ENCODE results near the gene ADO.

Gene ADO

GRCh38 chr10:62813981-62814380 lies 9.5 kb downstream of the ADO start:
- TF ChIP-seq, protein P1, sequence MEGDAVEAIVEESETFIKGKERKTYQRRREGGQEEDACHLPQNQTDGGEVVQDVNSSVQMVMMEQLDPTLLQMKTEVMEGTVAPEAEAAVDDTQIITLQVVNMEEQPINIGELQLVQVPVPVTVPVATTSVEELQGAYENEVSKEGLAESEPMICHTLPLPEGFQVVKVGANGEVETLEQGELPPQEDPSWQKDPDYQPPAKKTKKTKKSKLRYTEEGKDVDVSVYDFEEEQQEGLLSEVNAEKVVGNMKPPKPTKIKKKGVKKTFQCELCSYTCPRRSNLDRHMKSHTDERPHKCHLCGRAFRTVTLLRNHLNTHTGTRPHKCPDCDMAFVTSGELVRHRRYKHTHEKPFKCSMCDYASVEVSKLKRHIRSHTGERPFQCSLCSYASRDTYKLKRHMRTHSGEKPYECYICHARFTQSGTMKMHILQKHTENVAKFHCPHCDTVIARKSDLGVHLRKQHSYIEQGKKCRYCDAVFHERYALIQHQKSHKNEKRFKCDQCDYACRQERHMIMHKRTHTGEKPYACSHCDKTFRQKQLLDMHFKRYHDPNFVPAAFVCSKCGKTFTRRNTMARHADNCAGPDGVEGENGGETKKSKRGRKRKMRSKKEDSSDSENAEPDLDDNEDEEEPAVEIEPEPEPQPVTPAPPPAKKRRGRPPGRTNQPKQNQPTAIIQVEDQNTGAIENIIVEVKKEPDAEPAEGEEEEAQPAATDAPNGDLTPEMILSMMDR (conservative IDR thresholded peaks at IDR 0.05; ENCODE audit: low read depth, low read length): no peak
- DNase-seq (ENCODE audit: low read depth): no peak
- no peak overlapping the region for H3K4me3 ChIP-seq (ENCODE audit: low read depth, low read length)

DNA sequence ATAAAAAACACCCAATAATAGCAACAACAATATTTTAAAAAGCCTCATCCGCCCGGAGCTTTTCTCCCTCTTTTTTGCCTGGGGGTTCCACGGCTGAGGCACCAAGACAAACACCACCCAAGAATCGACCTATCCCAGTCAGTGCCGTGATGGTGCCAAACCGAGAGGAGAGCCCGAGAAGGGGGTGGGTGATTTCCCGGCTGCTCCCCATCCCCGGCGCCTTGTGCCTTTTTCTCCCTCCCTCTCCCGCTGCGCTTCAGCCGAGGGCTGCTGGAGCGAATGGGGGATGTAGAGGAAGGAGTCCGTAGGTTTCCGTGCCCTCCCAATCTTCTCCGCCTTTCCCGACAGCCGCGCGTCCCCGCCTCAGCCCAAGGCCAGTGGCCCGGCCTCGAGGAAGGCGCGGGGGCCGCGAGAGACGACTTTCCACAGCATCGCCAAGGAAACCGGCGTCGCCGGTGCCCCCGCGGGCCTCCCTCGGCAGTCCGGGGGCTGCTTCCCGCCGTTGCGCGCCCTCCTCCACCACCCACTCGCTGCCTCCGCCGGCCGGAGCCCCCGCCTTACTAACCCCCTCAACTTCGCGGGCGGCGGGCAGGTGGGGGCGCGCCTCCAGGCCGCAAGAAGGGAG lies 10.3 kb downstream of the ADO start:
- H3K4me3 ChIP-seq (ENCODE audit: low read depth, low read length): peak overlapping the region; percentile 77
- peak; percentile 7 for DNase-seq (ENCODE audit: low read depth)
- TF ChIP-seq, protein P1 (conservative IDR thresholded peaks at IDR 0.05; ENCODE audit: low read depth, low read length): no peak

- H3K4me3 ChIP-seq (ENCODE audit: low read depth, low read length): peak overlapping the region; percentile 77
- TF ChIP-seq, protein P1 (conservative IDR thresholded peaks at IDR 0.05; ENCODE audit: low read depth, low read length): no peak
- DNase-seq (ENCODE audit: low read depth): peak; percentile 26
Measured at GRCh38 chr10:62815381-62816075, 11.0 kb downstream of the ADO start.

GRCh38 chr10:62816076-62816330 lies 11.5 kb downstream of the ADO start:
- TF ChIP-seq, protein P1 (conservative IDR thresholded peaks at IDR 0.05; ENCODE audit: low read depth, low read length): no peak
- no peak for DNase-seq (ENCODE audit: low read depth)
- H3K4me3 ChIP-seq (ENCODE audit: low read depth, low read length): peak overlapping the region; percentile 77

DNA sequence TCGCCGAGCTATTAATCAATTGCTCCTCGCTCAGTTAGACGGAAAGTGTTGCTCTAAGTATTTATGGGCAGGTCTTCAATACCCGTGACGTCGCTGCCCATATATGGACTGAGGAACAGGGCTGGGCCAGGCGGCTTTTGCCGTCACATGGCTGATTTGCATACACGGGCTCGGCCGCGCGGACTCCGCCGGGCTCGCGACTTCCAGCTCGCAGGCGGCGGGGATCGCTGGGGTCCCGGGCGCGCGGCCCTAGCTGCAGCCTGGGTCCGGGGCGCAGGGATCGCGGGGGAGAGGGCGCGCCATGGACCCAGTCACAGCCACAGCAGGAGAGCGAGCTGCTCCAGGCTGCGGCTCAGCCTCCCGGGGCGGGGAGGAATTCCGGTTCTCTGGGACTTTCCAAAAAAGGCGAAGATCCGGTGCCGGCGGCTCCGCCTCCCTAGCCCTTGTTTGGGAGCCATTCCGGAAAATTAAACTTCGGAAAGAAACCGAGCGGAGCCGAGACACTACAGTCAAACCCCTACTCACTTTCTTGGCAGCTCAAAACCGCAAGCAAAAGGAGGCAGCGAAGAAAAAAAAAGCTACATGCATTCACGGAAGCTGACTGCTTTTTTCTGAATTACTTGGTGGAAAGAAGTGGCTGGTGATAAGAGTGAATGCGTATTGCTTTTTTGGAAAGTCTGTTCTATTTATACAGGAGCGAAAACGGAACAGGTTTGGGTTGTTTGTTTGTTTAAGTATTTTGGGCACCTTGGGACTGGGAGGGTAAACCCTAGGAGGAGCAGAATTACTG lies 12.0 kb downstream of the ADO start, which contains the start of gene EGR2:
TSS of gene EGR2 (minus strand) at position 36 of the 790 bp plus-strand sequence. CDS start 337 bp downstream, outside the sequence.
- peak within 1 kb of the TSS; percentile 77 for H3K4me3 ChIP-seq (ENCODE audit: low read depth, low read length)
- TF ChIP-seq, protein P1 (conservative IDR thresholded peaks at IDR 0.05; ENCODE audit: low read depth, low read length): no peak
- DNase-seq (ENCODE audit: low read depth): peak; percentile 97

DNA sequence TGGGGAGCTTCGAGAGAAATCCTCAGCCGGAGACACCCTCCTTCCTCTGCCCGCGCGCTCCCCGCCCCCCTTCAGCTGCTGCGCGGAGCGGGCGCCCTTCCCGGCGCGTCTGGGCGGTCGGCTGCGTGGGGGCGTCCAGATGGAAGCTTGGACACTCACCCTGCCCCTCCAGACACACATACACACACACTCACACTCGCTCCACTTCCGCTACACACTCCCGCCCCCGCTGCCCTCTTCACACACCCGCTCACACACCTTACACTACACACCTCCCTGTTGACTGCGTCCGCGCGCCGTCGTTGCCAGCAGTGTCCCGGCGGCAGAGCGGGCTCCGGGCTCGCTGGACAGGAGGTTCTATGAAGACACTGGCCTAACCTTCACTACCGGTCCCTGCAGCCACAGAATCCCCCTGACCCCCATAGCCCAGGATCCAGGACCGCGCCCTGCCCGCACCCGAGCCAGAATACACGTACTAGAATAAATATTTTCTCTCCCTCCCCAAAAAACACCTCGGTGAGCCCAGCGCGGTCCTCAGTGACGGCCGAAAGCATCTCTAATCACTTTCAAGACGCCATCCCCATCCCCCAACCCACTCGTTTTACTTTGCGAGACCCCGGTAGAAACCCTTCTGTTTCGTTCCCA lies 12.7 kb downstream of the ADO start:
- TF ChIP-seq, protein P1 (conservative IDR thresholded peaks at IDR 0.05; ENCODE audit: low read depth, low read length): no peak
- H3K4me3 ChIP-seq (ENCODE audit: low read depth, low read length): peak overlapping the region; percentile 77
- DNase-seq (ENCODE audit: low read depth): no peak

Data from choroid plexus epithelial cell (primary cell).